ENCODE data around the gene INSM1. TPM values are rescaled to one million over a fixed set of nuclear protein-coding genes. Genes with fewer than 3 reads are reported as not detected.

The INSM1 gene
- total and polyA plus RNA-seq, 8 donors, result 0.41 to 2.0 (median 0.69) TPM; not detected in 2

- no peak for DNase-seq
- Histone ChIP-seq H3K27me3 (no peaks in the 10 kb centered on the region), H3K4me3 (no peak overlapping the region), H3K27ac (no peak overlapping the region), H3K36me3 (peaks cover 0 to 40% of the 10 kb centered on the region in 2 donors), H3K9me3 (no peaks in the 10 kb centered on the region), H3K4me1 (peaks cover 0 to 10% of the 10 kb centered on the region in 2 donors)
- no peak for ATAC-seq
- intact Hi-C loops (cut with DNase I), result no loop called here
- TF ChIP-seq CTCF (IDR thresholded peaks at IDR 0.05), result no peak
Measured at GRCh38 chr20:20415321-20415720, 47.4 kb downstream of the INSM1 start.

- ATAC-seq, result no peak
- no peak overlapping the region for H3K27ac ChIP-seq
- peaks cover 0 to 4% of the 10 kb centered on the region in 2 donors for H3K4me1 ChIP-seq
- DNase-seq, result no peak
- intact Hi-C loops (cut with DNase I), result no loop called here
- H3K27me3 ChIP-seq, result no peaks in the 10 kb centered on the region
- no peak for TF ChIP-seq CTCF (IDR thresholded peaks at IDR 0.05)
- peaks cover 0 to 46% of the 10 kb centered on the region in 2 donors for H3K36me3 ChIP-seq
- no peaks in the 10 kb centered on the region for H3K9me3 ChIP-seq
- H3K4me3 ChIP-seq, result no peak overlapping the region
Measured at GRCh38 chr20:20417876-20418676, 50.2 kb downstream of the INSM1 start.
